GM18520 (cell line): Measurements from ENCODE around the gene TLCD5.

ENCODE experiments used
- ATAC-seq: cut with Tn5 transposase; IDR thresholded peaks from one replicate; pipeline ENCODE4 v1.9.1; 2021; ENCODE audit not compliant: unreplicated experiment

Gene TLCD5

GRCh38 chr11:120324932-120325810 is at the start of gene TLCD5:
Gene TLCD5, plus strand, starts transcription at chr11:120325299. Its CDS starts 2,143 bp downstream, at chr11:120327442.
- ATAC-seq, result no peak

- ATAC-seq, result no peak
Measured at GRCh38 chr11:120279502-120279901, 45.6 kb upstream of the TLCD5 start.

DNA sequence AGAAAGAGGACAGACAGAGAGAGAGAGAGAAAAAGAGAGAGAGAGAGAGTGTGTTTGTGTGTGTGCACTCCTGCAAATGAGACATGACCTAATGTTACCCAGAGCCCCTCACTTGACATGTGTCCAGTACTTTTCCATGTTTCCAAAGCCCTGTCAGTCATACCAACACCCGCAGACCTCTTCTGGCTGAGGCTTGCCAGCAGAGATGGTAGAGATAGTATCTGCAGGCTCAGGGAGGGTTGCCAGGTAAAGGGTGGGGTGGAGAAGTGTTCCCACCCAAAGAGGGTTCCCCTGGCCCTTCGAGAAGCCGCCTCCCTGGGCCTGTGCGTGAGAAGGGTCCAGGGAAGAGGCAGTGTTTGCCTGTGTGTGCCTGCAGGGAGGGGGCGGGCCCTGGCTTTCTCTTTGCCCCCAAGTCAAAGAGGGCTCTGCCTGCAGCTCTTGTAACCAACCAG is 44.5 kb upstream of the TLCD5 start:
- no peak for ATAC-seq

DNA sequence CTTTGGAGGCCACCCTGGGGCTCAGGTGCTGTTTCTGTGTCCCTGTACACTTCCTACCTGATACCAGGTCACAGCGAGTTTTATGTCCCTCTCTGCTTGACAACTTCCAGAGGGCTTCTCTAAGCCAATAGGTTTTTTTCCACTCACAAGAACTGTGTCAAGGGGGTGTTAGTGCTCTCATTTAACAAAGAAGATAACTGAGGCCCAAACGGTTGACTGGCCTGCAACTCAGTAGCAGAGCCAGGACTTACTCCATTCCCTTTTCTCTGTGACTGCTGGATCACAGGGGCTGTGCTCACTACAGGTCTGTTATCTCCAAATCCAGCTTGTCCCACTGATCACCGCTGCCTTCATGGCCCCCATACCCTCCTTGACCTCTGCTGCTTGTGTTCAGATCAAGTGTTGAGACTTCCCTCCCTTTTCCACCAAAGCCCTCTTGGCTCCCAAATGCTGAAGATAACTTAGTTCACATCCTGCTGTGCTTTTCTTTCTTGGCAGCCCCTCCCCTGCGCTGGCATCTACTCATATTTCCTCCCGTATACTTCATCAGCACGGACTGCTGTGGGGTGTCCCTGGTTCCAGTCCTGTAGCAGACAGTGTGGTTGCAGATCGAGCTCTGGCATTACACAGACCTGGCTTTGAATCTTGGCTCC is 43.8 kb upstream of the TLCD5 start:
- ATAC-seq, result no peak

DNA sequence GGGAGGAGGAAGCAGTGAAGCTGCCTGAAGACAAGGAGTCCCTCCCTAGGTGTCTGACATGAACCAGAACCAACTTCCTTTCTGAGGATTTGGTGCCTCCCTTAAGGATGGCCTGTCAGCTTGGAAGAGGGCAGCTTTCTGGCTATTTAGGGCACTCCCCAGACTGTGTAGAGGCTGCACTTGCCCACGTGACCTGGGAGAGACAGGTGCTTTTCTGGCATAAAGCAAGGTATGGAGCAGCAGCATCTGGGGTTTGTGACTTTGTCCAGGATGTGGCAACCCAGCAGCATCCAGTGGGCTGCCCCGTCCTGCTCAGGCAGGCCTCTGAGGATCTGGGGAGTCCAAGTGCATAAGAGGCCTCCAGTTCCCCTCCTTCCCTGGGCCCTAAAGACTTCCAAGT is 42.0 kb upstream of the TLCD5 start:
- no peak for ATAC-seq

DNA sequence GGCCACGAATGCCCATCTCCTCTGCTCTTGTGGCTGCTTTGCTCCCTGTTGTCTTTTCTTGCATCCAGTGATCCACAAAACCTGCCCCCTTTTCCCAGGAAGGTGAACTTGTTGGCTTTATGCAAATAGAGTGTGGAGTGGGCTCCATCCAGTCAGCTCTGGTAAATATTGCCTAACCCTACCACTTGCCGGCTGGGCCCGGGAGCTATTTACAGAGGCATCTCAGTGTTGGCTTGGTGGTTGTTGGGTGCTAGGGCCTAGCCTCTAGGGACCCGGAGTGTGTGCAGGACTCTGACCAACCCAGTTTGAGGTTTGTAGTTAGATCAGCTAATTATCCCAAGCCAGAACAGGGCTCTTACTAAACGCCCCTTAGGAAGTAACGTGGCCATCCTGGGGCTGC is 40.8 kb upstream of the TLCD5 start:
- no peak for ATAC-seq

GRCh38 chr11:120285256-120285655 is 39.8 kb upstream of the TLCD5 start:
- ATAC-seq, result no peak

- no peak for ATAC-seq
Measured at GRCh38 chr11:120288021-120288420, 37.1 kb upstream of the TLCD5 start.

DNA sequence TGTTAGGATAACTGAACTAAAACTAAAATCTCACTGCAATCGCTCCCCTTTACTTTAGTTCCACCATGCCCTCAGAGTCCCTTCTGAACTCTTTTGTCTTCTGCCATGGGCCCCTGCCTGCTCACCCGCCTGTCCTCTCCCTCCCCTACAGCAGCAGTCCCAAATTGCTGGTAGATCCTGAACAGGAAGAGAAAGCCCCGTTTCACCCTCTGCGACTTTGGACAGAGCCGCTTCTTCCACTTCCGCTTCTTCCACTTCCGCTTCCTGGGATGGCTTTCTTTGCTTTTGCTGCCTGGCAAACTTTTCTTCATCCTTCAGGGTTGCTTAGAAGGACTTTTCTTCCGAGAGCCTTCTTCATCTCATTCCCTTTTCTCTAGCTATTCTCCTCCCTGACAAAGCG is 35.7 kb upstream of the TLCD5 start:
- no peak for ATAC-seq

GRCh38 chr11:120290956-120291355 is 34.1 kb upstream of the TLCD5 start:
- ATAC-seq, result no peak

GRCh38 chr11:120293038-120293800 is 31.9 kb upstream of the TLCD5 start:
- no peak for ATAC-seq

DNA sequence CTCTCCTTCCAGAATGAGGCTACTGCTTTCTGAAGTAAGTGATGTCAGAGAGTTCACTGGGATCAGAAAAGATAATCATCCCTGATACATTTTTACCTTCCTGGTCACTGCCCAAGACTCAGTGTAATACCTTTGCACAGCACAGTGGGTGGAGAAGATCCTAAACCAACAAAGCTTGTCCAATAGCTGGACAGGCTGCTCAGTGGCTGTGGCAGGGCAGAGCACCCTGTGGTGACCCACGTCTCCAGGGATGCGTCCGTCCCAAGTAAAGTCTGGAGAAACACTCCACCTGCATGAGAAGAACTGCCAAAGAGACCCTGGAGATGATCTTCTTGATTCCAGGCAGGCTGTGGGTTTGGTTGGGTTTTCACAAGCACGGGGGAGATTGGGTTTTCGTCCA is 31.0 kb upstream of the TLCD5 start:
- ATAC-seq, result no peak

DNA sequence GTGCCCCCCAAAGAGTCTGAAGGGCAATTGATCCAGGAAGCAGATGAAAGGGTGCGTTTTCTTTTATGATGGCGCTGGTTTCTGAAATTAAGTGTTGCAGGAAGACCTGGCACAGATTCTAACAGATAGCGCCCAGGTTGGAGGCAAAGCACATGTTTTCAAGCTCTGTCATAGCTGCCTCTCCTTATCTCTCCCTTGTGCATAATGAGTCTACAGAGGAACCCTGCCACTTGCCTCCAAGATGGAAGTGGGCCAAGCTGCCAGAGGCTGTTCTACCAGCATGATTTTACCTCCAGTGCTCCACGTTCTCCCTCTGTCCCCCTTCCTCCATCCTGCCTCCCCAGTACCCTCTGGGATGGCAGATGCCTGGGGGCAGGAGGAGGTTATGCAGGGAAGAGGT is 30.0 kb upstream of the TLCD5 start:
- no peak for ATAC-seq

GRCh38 chr11:120296554-120296953 is 28.5 kb upstream of the TLCD5 start:
- no peak for ATAC-seq

DNA sequence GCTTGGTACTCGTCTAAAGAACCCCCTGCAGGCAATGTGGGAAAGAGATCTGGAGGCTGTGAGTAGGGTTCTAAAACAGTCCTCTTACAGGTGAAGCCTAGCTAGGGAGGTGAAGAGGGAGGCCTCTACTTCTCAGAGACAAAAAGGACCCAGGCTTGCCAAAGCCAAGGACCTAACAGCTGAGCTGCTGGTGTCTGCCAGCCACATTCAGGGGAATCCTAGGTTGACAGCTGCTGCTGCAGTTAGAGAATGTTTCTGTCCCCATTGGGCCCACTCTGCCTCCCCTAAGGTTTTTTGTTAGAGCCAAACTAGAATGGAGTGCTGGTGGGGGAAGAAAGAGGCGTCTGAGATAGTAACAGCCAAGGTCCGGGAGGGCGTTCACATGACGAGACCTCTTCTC is 26.6 kb upstream of the TLCD5 start:
- no peak for ATAC-seq

DNA sequence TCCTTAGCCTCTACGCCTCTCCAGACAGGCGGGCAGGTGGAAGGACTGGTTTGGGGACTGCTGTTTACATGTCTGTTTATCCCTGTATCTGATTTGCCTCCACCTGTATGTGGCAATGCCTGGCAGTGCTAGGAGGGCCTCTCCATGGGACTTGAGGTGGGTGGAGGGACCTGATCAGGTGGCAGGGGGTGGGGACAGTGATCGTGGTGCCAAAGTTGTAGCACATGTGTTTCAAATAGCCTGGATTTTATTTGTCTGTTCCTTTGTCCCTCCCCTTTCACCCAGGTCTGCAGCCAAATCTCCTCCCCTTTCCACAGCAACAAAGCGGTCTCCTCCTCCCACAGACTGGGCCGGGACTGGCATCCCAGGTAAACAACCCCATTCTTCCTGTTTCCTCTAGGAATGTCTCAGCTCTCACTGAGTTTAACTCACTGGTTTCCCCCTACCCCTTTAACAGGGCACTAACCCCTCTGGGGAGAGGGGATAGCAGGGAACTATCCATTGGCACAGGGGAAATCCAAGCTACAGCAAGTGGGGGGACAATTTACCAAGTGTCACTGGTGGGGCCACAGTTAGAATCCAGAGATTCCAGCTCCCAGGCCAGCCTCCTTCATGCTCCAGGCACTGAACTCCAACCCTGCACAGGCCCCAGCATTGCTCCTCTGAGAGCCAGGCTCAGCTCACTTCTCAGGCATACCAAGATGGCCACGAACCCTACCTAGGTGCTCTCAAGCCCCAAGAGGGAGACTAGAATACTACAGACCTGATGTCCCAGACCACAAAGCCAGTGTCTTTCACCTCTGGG is 22.9 kb upstream of the TLCD5 start:
- no peak for ATAC-seq

GRCh38 chr11:120303004-120303637 is 22.0 kb upstream of the TLCD5 start:
- ATAC-seq, result no peak

GRCh38 chr11:120304526-120304925 is 20.6 kb upstream of the TLCD5 start:
- ATAC-seq, result no peak

DNA sequence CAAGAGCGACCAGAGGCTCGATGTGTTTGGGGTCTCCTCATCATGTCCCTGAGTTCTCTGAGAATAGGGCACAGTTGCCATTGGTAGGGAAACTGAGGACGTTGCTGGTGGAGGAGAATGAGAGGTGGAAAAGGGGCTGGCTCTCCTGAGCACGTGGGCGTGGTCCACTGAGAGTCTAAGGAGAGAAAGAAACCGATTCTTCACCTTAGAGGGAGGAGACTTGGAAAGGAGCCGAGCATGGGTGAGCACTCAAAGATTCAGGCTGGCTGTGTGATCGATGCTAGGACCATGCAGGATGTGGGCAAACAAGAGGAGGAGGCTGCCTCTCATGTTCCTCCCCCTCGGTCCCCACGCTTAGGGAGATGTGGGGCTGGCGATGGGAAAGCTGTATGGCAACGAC is 19.8 kb upstream of the TLCD5 start:
- ATAC-seq, result no peak

DNA sequence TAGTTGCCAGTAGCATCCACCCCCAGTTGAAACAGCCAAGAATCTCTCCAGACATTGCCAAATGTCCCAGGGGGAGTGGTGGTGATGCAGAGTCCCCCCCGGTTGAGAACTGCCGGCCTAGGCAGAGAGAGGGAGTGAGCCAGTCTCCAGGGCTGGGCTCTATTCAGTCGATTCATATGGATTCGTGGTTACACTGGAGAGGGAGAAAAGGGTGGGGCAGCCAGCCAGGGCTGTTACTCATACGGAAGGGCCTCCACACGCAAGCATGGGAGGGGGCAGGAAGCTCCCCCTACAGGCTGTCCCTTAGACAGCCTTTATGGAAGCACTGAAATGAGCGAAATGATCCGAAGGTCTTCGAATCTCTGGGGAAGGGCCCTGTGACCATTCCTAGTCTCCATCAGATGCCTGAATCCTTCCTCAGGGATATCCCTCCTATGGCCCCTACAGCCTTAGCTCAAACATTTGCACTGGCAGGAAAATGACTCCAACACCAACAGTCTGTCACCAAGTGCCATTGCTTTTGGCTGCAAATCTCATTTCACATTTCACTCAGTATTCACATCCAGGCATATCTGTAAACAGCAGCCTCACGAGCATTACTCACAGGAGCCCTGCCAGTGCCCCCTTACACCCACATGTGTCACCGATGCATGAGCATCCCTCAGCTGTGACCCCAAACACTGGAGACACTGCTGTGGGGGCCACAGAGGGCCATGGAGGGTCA is 18.4 kb upstream of the TLCD5 start:
- ATAC-seq, result no peak
